Esophagus muscularis mucosa (tissue), 4 donors: Measurements from ENCODE around the gene SLC4A3. TPM values are rescaled to one million over a fixed set of nuclear protein-coding genes. Genes with fewer than 3 reads are reported as not detected.

ENCODE experiments used
- DNase-seq: peaks from one replicate; pipeline ENCODE4 v3.0.0-alpha.2; 2017; ENCODE audit errors: extremely low spot score
- H3K27ac ChIP-seq, 4 donors: fragments of 200-600 bp; sonication (generic); replicated peaks in 1 of 4; 1 replicate in 3 of 4; 2 replicates in 1 of 4; pipeline ENCODE4 v1.5.1; 2016 to 2019; ENCODE audit warnings: mild to moderate bottlenecking in 1 of 4
- H3K27me3 ChIP-seq, 4 donors: fragments of 200-600 bp; sonication (generic); one replicate each; pipeline versions ENCODE4 v1.5.1 to v1.6.0; 2016 to 2019
- H3K36me3 ChIP-seq, 4 donors: fragments of 200-600 bp; sonication (generic); one replicate each; pipeline ENCODE4 v1.5.1; 2016 to 2019
- H3K4me1 ChIP-seq, 4 donors: fragments of 200-600 bp; sonication (generic); one replicate each; pipeline ENCODE4 v1.5.1; 2016 to 2019
- H3K4me3 ChIP-seq, 4 donors: fragments of 200-600 bp; sonication (generic); 1 replicate in 2 of 4; 2 replicates in 2 of 4; pipeline ENCODE4 v1.5.1; 2016 to 2019; ENCODE audit warnings: mild to moderate bottlenecking in 4 of 4, moderate library complexity in 1 of 4
- H3K9me3 ChIP-seq, 4 donors: fragments of 200-600 bp; sonication (generic); 1 replicate in 3 of 4; 2 replicates in 1 of 4; pipeline ENCODE4 v1.5.1; 2016 to 2019
- CTCF ChIP-seq, 3 experiments: fragments of 200-600 bp in 2 of 3; fragments of 450-650 bp in 1 of 3; sonication (generic) in 2 of 3; IDR thresholded peaks; one replicate each; pipeline ENCODE4 v1.5.1; 2017 to 2019; ENCODE audit warnings: antibody characterized with exemption in 3 of 3, mild to moderate bottlenecking in 2 of 3, moderate library complexity in 1 of 3
- EP300 ChIP-seq: sonication (generic); formaldehyde crosslinking; IDR thresholded peaks from one replicate; pipeline ENCODE4 v1.6.1; 2017; ENCODE audit warnings: antibody characterized with exemption
- POLR2A ChIP-seq: fragments of 450-650 bp; IDR thresholded peaks from one replicate; pipeline ENCODE4 v1.6.1; 2017; ENCODE audit warnings: antibody characterized with exemption, moderate library complexity, mild to moderate bottlenecking, low read depth
- POLR2AphosphoS5 ChIP-seq, 2 donors: sonication (generic); formaldehyde crosslinking; IDR thresholded peaks; one replicate each; pipeline ENCODE4 v1.6.1; 2017; ENCODE audit warnings: antibody characterized with exemption in 2 of 2
- WGBS: methylation state at CpG from one replicate; pipeline ENCODE4 v1.1.5; 2018; 5-methylcytosine and 5-hydroxymethylcytosine counted together
- intact Hi-C: fragments of 100-400 bp; cut with DNase I; formaldehyde crosslinking; loops from one replicate; pipeline ENCODE4 v1.15.1; 2023
- total RNA-seq, 4 donors: library from RNA; depleted of rRNA; stranded (reverse); fragments of >200 nt; gene quantifications; one replicate each; pipeline versions ENCODE4 v1.1.0 to v1.2.1, GENCODE V29; 2016

Gene SLC4A3
- total RNA-seq, 4 donors from 2014 or later, result 15.0 to 30.4 (median 20.5) TPM

- no peaks in the 10 kb centered on the region for H3K27me3 ChIP-seq
- no peak for TF ChIP-seq EP300
- no peak for TF ChIP-seq POLR2A
- TF ChIP-seq CTCF (IDR thresholded peaks at IDR 0.05), result no peak
- TF ChIP-seq POLR2AphosphoS5 (IDR thresholded peaks at IDR 0.05), result no peak
- no peak overlapping the region for H3K4me3 ChIP-seq
- no peaks in the 10 kb centered on the region for H3K9me3 ChIP-seq
- peaks cover 27 to 42% (median 32%) of the 10 kb centered on the region in 4 donors for H3K4me1 ChIP-seq
- peaks cover 0 to 40% (median 12%) of the 10 kb centered on the region in 4 donors for H3K36me3 ChIP-seq
- DNase-seq, result no peak
- H3K27ac ChIP-seq, result peak overlapping the region; percentile 61 to 78 (median 64)
- WGBS, result 75% methylated on average over 7 of the region's 7 CpGs
- intact Hi-C loops, result loop anchor here (2.0 kb wide), 2 partner anchors 47 to 99 kb away; partner anchors contain the start of gene CHPF
Observed at GRCh38 chr2:219641390-219642068, 14.1 kb downstream of the SLC4A3 start.

- DNase-seq, result no peak
- no peak for TF ChIP-seq POLR2AphosphoS5 (IDR thresholded peaks at IDR 0.05)
- no peak for TF ChIP-seq EP300
- TF ChIP-seq POLR2A, result no peak
- TF ChIP-seq CTCF (IDR thresholded peaks at IDR 0.05), result no peak
- intact Hi-C loops, result loop anchor here (2.0 kb wide), 2 partner anchors 47 to 99 kb away; partner anchors contain the start of gene CHPF
- Histone ChIP-seq H3K9me3 (no peaks in the 10 kb centered on the region), H3K27ac (peak overlapping the region; percentile 61 to 78 (median 64)), H3K27me3 (no peaks in the 10 kb centered on the region), H3K4me3 (no peak overlapping the region), H3K36me3 (peaks cover 0 to 38% (median 12%) of the 10 kb centered on the region in 4 donors), H3K4me1 (peaks cover 27 to 39% (median 32%) of the 10 kb centered on the region in 4 donors)
- 69% methylated on average over 8 of the region's 8 CpGs for WGBS
Observed at GRCh38 chr2:219642069-219642454, 14.6 kb downstream of the SLC4A3 start.

- TF ChIP-seq POLR2AphosphoS5 (IDR thresholded peaks at IDR 0.05), result peak; percentile 71 to 85
- no peak for TF ChIP-seq POLR2A
- TF ChIP-seq CTCF (IDR thresholded peaks at IDR 0.05), result peak; percentile 96 to 100 (median 99)
- Histone ChIP-seq H3K27ac (peak overlapping the region; percentile 61 to 78 (median 64)), H3K4me1 (peaks cover 27 to 39% (median 32%) of the 10 kb centered on the region in 4 donors), H3K27me3 (no peaks in the 10 kb centered on the region), H3K36me3 (peaks cover 0 to 33% (median 10%) of the 10 kb centered on the region in 4 donors), H3K9me3 (no peaks in the 10 kb centered on the region), H3K4me3 (no peak overlapping the region)
- intact Hi-C loops, result loop anchor here (2.0 kb wide), 2 partner anchors 46 to 100 kb away; partner anchors contain the start of gene CHPF
- WGBS, result 16% methylated on average over 11 of the region's 24 CpGs
- peak; percentile 99 for DNase-seq
Observed at GRCh38 chr2:219642465-219643083, 15.1 kb downstream of the SLC4A3 start.

- WGBS, result 90% methylated on average over 7 of the region's 7 CpGs
- peak overlapping the region in 2 of 4 donors; percentile 1 to 61 for H3K27ac ChIP-seq
- intact Hi-C loops, result loop anchor here (2.0 kb wide), 2 partner anchors 46 to 100 kb away; partner anchors contain the start of gene CHPF
Observed at GRCh38 chr2:219643084-219643473, 15.6 kb downstream of the SLC4A3 start.

More at GRCh38 chr2:219643084-219643473, 15.6 kb downstream of the SLC4A3 start:
- peaks cover 0 to 28% (median 6%) of the 10 kb centered on the region in 4 donors for H3K36me3 ChIP-seq
- H3K27me3 ChIP-seq, result no peaks in the 10 kb centered on the region
- no peaks in the 10 kb centered on the region for H3K9me3 ChIP-seq
- no peak overlapping the region for H3K4me3 ChIP-seq
- H3K4me1 ChIP-seq, result peaks cover 27 to 39% (median 32%) of the 10 kb centered on the region in 4 donors
- no peak for TF ChIP-seq POLR2A
- TF ChIP-seq POLR2AphosphoS5 (IDR thresholded peaks at IDR 0.05), result no peak
- no peak for TF ChIP-seq EP300
- TF ChIP-seq CTCF (IDR thresholded peaks at IDR 0.05), result no peak
- no peak for DNase-seq
